AG04450 (cell line): ENCODE results near the gene FAM193B. TPM values are rescaled to one million over a fixed set of nuclear protein-coding genes. Genes with fewer than 3 reads are reported as not detected.
A peak's percentile ranks its signal among the peaks of the same experiment; 100 is the strongest.
"Not testable (repeated sequence)": the region's sequence is repeated elsewhere in the genome, so short reads cannot be mapped to it uniquely, and the experiment has no call there.

Experiments
- CTCF ChIA-PET: fragments of 300-600, 350-600 bp; formaldehyde crosslinking; extraction: SDS; loops from one replicate; lab custom pipeline; 2022; ENCODE audit warnings: antibody characterized with exemption, inconsistent platforms; lab: Charles Lee
- POLR2A ChIA-PET: fragments of 350-600 bp; formaldehyde crosslinking; extraction: SDS; loops from one replicate; lab custom pipeline; 2021; ENCODE audit warnings: antibody characterized with exemption, inconsistent platforms; lab: Yijun Ruan, JAX
- DNase-seq: peaks from one replicate; pipeline ENCODE4 v3.0.0-alpha.2; 2011; ENCODE audit warnings: low read depth, low spot score
- H3K27ac ChIP-seq: one replicate; pipeline ENCODE4 v1.5.1; 2012; ENCODE audit warnings: low read depth, low read length, control low read depth
- H3K27me3 ChIP-seq: one replicate; pipeline ENCODE4 v1.6.0; 2012; ENCODE audit warnings: low read length; ENCODE audit not compliant: control insufficient read depth, insufficient read depth
- H3K4me3 ChIP-seq: 2 replicates; pipeline ENCODE4 v1.5.1; 2011; ENCODE audit warnings: mild to moderate bottlenecking, low read depth, low read length, control low read depth
- H3K9me3 ChIP-seq: 2 replicates; pipeline ENCODE4 v1.5.1; 2012; ENCODE audit warnings: low read length; ENCODE audit not compliant: control insufficient read depth, insufficient read depth
- CTCF ChIP-seq: IDR thresholded peaks from 2 replicates; pipeline ENCODE4 v1.5.1; 2011; ENCODE audit warnings: low read depth, low read length, control low read depth, inconsistent platforms
- polyA plus RNA-seq: library from polyadenylated mRNA; depleted of rRNA; stranded (reverse); fragments of >200 nt; gene quantifications from 2 replicates; pipeline ENCODE4 v1.2.3, GENCODE V29; 2011

The FAM193B gene
- polyA plus RNA-seq, 1 experiment, result 30.1 TPM

- DNase-seq, result no peak
- no peak for TF ChIP-seq CTCF
- no peaks in the 10 kb centered on the region; the same call in 1 of the 2 replicates for H3K9me3 ChIP-seq
- H3K27ac ChIP-seq, result peak overlapping the region; percentile 21
- H3K4me3 ChIP-seq, result no peak overlapping the region
- ChIA-PET CTCF (interaction anchor here (2.1 kb wide), 1 partner anchor 14 kb away, joined by 9 read pairs; no protein-coding TSS in a partner anchor), POLR2A (interaction anchor here (1.7 to 12.1 kb wide), 3 partner anchors 9 to 20 kb away, joined by 10 to 230 read pairs (median 42); partner anchors contain the start of genes DBN1 and PDLIM7)
- H3K27me3 ChIP-seq, result no peaks in the 10 kb centered on the region
Observed at GRCh38 chr5:177487144-177487543, 67.2 kb downstream of the FAM193B start.

GRCh38 chr5:177486256-177486655 lies 68.1 kb downstream of the FAM193B start:
- H3K27me3 ChIP-seq, result no peaks in the 10 kb centered on the region
- H3K9me3 ChIP-seq, result no peaks in the 10 kb centered on the region; the same call in 1 of the 2 replicates
- ChIA-PET POLR2A (interaction anchor here (1.7 to 12.1 kb wide), 3 partner anchors 9 to 21 kb away, joined by 10 to 230 read pairs (median 42); partner anchors contain the start of genes DBN1 and PDLIM7), CTCF (no interaction called here)
- no peak overlapping the region for H3K4me3 ChIP-seq
- no peak for TF ChIP-seq CTCF
- DNase-seq, result no peak
- no peak overlapping the region for H3K27ac ChIP-seq

GRCh38 chr5:177485753-177486152 lies 68.6 kb downstream of the FAM193B start:
- H3K27me3 ChIP-seq, H3K4me3 ChIP-seq, H3K9me3 ChIP-seq, H3K27ac ChIP-seq, DNase-seq: not testable (repeated sequence)
- CTCF ChIA-PET, result interaction anchor here (0.7 kb wide), 1 partner anchor 14 kb away, joined by 3 read pairs; no protein-coding TSS in a partner anchor
- POLR2A ChIA-PET, result interaction anchor here (1.3 to 6.2 kb wide), 4 partner anchors 9 to 21 kb away, joined by 4 to 42 read pairs (median 8); partner anchors contain the start of gene PDLIM7

- Histone ChIP-seq H3K27ac (peak overlapping the region; percentile 57), H3K9me3 (no peaks in the 10 kb centered on the region; the same call in 1 of the 2 replicates), H3K27me3 (no peaks in the 10 kb centered on the region), H3K4me3 (no peak overlapping the region)
- POLR2A ChIA-PET, result interaction anchor here (1.3 to 6.2 kb wide), 3 partner anchors 9 to 13 kb away, joined by 4 to 42 read pairs (median 6); partner anchors contain the start of gene PDLIM7
- CTCF ChIA-PET, result interaction anchor here (0.7 kb wide), 1 partner anchor 14 kb away, joined by 3 read pairs; no protein-coding TSS in a partner anchor
- TF ChIP-seq CTCF, result no peak
- DNase-seq, result no peak
Observed at GRCh38 chr5:177484902-177485549, 69.3 kb downstream of the FAM193B start.

- DNase-seq, result no peak
- no peak for TF ChIP-seq CTCF
- ChIA-PET CTCF (no interaction called here), POLR2A (interaction anchor here (1.3 to 6.2 kb wide), 3 partner anchors 8 to 12 kb away, joined by 4 to 42 read pairs (median 6); partner anchors contain the start of gene PDLIM7)
- no peaks in the 10 kb centered on the region for H3K9me3 ChIP-seq
- H3K27ac ChIP-seq, result peak overlapping the region; percentile 31
- H3K27me3 ChIP-seq, result no peaks in the 10 kb centered on the region
- no peak overlapping the region for H3K4me3 ChIP-seq
Observed at GRCh38 chr5:177483994-177484901, 70.1 kb downstream of the FAM193B start.
